Measurements from ENCODE around the gene AKAP13. TPM values are rescaled to one million over a fixed set of nuclear protein-coding genes. Genes with fewer than 3 reads are reported as not detected.

AKAP13 gene, protein sequence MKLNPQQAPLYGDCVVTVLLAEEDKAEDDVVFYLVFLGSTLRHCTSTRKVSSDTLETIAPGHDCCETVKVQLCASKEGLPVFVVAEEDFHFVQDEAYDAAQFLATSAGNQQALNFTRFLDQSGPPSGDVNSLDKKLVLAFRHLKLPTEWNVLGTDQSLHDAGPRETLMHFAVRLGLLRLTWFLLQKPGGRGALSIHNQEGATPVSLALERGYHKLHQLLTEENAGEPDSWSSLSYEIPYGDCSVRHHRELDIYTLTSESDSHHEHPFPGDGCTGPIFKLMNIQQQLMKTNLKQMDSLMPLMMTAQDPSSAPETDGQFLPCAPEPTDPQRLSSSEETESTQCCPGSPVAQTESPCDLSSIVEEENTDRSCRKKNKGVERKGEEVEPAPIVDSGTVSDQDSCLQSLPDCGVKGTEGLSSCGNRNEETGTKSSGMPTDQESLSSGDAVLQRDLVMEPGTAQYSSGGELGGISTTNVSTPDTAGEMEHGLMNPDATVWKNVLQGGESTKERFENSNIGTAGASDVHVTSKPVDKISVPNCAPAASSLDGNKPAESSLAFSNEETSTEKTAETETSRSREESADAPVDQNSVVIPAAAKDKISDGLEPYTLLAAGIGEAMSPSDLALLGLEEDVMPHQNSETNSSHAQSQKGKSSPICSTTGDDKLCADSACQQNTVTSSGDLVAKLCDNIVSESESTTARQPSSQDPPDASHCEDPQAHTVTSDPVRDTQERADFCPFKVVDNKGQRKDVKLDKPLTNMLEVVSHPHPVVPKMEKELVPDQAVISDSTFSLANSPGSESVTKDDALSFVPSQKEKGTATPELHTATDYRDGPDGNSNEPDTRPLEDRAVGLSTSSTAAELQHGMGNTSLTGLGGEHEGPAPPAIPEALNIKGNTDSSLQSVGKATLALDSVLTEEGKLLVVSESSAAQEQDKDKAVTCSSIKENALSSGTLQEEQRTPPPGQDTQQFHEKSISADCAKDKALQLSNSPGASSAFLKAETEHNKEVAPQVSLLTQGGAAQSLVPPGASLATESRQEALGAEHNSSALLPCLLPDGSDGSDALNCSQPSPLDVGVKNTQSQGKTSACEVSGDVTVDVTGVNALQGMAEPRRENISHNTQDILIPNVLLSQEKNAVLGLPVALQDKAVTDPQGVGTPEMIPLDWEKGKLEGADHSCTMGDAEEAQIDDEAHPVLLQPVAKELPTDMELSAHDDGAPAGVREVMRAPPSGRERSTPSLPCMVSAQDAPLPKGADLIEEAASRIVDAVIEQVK (N-terminal part only)
- 54.5 and 98.3 TPM in 2 replicates for total RNA-seq (ENCODE audit: low replicate concordance)

DNA sequence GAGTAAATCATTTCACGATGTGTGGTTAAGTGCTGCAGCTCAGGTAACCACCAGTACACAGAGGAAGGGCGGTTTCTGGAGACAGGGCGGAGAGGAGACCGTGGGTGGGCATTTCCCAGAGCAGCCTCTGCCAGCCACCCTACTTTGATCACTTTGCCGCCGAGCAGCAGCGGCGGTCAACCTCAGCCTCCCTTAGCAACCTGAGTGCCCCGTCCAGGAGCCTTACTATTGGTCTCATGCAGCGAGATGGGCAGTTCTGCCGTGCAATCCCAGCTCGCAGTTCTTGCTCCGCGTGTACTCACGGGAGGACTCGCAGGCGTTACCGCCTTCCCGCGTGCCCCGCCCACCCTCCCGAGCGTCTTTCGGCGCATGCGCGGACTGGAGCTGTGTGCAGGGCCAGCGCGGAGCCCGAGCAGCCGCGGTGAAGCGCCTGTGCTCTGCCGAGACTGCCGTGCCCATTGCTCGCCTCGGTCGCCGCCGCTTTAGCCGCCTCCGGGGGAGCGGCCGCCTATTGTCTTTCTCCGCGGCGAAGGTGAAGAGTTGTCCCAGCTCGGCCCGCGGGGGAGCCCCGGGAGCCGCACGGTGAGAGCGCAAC is at the start of gene AKAP13:
TSS of gene AKAP13 (plus strand) at position 387 of the 595 bp plus-strand sequence. CDS start 105,118 bp downstream, outside the sequence.

DNA sequence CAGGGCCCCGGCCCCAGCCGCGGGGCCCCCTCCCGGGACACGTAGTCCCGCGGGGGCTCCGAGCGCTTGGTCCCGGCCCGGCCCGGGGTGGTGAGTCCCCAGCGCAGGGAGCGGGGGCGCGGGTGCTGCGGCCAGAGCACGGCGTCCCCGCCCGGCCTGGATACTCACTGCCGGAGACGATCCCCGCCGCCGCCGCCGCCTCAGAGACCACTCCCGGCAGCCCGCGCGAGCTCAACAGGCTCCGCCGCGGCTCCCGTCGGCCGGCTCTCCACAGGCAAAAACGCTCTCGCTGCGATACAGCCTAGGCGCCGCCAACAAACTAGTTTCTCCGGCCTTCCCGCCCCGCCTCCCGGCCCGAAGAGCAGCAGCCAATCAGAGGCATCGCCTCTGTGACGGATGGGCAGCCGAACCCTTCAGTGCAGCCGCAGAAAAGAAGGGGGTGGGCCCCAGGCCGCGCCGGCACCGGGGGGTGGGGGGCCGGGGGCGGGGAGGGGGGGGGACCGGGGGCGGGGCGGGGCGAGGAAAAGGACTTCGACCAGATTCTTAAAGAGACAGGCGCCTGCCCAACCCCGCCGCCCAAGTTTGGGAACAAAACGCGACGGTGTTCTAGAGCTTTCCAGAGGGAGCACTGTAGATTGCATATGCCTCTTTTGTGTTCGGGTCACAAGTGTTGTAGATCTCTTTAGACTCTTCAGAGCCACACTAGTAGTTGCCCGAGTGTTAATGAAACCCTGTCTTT is 414.4 kb downstream of the AKAP13 start, which contains the start of gene KLHL25:
TSS of gene KLHL25 (minus strand) at position 328 of the 739 bp plus-strand sequence. CDS start 25,115 bp downstream, outside the sequence.

Data from smooth muscle cell of the coronary artery (primary cell).